ENCODE results near the gene HDDC3. TPM values are rescaled to one million over a fixed set of nuclear protein-coding genes. Genes with fewer than 3 reads are reported as not detected.

The HDDC3 gene
- total RNA-seq, 1 donor from 2014 or later = 9.5 TPM

Other genes starting within 250 kb of the HDDC3 start
- gene BLM, start 215.2 kb downstream of the HDDC3 start, total RNA-seq = 3.0 and 5.1 TPM in 2 replicates
- 39.8 and 81.7 TPM in 2 replicates for gene FURIN, start 64.0 kb downstream of the HDDC3 start, total RNA-seq
- gene FES, start 48.0 kb downstream of the HDDC3 start, total RNA-seq = 52.5 and 55.7 TPM in 2 replicates
- 13.6 and 24.4 TPM in 2 replicates for gene MAN2A2, start 29.2 kb downstream of the HDDC3 start, total RNA-seq
- 96.8 and 112 TPM in 2 replicates for gene UNC45A, start 2.7 kb upstream of the HDDC3 start, total RNA-seq
- gene RCCD1, start 22.3 kb upstream of the HDDC3 start, total RNA-seq = 5.1 and 6.5 TPM in 2 replicates
- 40.8 and 108 TPM in 2 replicates for gene PRC1, start 62.0 kb upstream of the HDDC3 start, total RNA-seq
- 7.8 and 11.3 TPM in 2 replicates for gene VPS33B, start 90.0 kb upstream of the HDDC3 start, total RNA-seq
- gene SV2B, start 167.7 kb upstream of the HDDC3 start, total RNA-seq = 0.64 and 2.0 TPM in 2 replicates

Data from dermis microvascular lymphatic vessel endothelial cell (primary cell).